Glomerular endothelial cell (primary cell): ENCODE results near the gene FMNL1. TPM values are rescaled to one million over a fixed set of nuclear protein-coding genes. Genes with fewer than 3 reads are reported as not detected.
"Not testable (repeated sequence)": the region's sequence is repeated elsewhere in the genome, so short reads cannot be mapped to it uniquely, and the experiment has no call there.

Experiments used
- DNase-seq: peaks from one replicate; pipeline ENCODE4 v3.0.0-alpha.2; 2011; ENCODE audit warnings: low read depth, low spot score; ENCODE audit errors: extremely low read depth
- total RNA-seq: library from RNA; depleted of rRNA; stranded (reverse); fragments of >200 nt; gene quantifications from 2 replicates; pipeline ENCODE4 v1.2.3, GENCODE V29; 2015

The FMNL1 gene
- total RNA-seq, 1 donor from 2014 or later: 3.4 TPM

- no peak for DNase-seq
Observed at GRCh38 chr17:45234641-45235415, 13.1 kb downstream of the FMNL1 start.

DNA sequence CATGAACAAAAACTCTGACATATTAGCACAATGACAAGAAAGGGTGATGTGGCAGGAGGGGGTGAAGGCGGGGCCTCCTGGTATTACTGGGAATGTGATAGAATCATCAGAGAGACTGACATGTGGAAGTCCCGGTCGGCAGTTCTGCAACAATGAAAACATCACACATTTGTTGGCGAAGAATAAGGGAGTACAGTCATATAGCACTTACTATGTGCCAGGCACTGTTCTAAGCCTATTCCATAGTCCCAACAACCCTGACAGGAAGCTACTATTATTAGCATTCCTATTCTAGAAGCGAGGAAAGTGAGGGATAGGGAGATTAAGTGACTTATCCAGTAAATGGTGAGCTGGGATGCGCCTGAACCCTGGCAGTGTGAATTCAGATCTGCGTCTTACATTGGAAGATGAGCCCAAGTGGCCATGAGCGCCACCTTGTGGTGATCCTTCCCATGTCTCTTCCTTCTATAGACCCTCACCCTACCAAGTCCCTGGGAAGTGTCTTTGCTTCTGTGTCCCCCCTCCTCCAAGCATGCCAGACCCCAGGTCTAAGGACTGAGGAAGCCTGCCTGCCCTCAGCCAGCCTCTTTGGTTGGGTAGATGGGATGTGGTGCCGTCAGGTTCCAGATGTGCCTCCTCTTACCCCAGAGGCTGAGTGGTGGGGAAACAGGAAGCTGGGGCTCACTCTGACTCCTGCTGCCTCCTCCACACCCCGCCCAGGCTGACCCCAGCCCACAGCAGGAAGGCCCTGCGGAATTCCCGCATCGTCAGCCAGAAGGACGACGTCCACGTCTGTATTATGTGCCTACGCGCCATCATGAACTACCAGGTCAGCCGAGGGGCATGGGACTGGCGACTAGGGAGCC, 14.0 kb downstream of the FMNL1 start:
- peak; percentile 50 for DNase-seq

GRCh38 chr17:45236282-45236606, 14.6 kb downstream of the FMNL1 start:
- no peak for DNase-seq

- no peak for DNase-seq
Observed at GRCh38 chr17:45237686-45238085, 16.0 kb downstream of the FMNL1 start.

- DNase-seq: no peak
Observed at GRCh38 chr17:45238155-45238774, 16.6 kb downstream of the FMNL1 start.

- no peak for DNase-seq
Observed at GRCh38 chr17:45240905-45241327, 19.2 kb downstream of the FMNL1 start.

DNA sequence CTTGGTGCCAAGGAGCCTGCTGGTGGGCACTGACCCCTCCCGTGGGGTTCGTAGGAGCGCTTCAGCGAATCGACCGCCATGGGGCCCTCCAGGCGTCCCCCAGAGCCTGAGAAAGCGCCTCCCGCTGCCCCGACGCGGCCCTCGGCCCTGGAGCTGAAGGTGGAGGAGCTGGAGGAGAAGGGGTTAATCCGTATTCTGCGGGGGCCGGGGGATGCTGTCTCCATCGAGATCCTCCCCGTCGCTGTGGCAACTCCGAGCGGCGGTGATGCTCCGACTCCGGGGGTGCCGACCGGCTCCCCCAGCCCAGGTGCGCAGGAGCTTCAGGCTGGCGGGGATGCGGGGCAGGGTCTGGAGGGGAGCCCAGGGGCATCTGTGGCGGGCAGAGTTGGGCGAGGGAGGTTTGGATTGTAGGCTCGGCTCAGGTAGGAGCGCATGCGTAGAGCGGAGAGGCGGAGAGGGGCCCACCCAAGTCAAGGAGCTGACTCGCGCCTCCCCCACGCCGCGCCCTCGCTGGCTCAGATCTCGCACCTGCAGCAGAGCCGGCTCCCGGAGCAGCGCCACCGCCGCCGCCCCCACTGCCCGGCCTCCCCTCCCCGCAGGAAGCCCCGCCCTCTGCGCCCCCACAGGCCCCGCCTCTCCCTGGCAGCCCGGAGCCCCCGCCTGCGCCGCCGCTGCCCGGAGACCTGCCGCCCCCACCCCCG, 19.8 kb downstream of the FMNL1 start:
- DNase-seq: no peak

DNA sequence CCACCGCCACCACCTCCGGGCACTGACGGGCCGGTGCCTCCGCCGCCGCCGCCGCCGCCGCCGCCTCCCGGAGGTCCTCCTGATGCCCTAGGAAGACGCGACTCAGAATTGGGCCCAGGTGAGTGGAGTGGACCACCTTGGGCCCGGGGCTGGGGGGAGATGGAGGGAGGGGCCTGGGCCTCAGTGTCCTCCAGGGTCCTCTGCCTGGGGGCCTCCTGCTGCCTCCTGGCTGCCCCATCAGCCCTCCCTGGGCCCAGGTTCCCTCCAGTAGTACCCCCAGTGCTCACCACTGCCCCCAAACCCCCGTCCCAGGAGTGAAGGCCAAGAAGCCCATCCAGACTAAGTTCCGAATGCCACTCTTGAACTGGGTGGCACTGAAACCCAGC, 20.3 kb downstream of the FMNL1 start:
- DNase-seq: no peak

DNA sequence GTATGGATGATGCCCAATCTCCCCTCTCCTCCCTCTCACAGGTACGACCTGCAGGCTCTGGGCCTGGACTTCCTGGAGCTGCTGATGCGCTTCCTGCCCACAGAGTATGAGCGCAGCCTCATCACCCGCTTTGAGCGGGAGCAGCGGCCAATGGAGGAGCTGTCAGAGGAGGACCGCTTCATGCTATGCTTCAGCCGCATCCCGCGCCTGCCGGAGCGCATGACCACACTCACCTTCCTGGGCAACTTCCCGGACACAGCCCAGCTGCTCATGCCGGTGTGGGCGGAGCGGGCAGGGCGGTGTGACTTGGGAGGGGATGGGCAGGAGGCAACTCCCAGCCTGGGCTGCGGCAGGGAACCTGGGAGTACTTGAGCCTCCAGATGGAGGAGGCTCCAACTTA, 22.1 kb downstream of the FMNL1 start:
- DNase-seq: no peak

- no peak for DNase-seq
Observed at GRCh38 chr17:45244725-45245656, 23.3 kb downstream of the FMNL1 start.

GRCh38 chr17:45246338-45246737, 24.7 kb downstream of the FMNL1 start:
- no peak for DNase-seq

GRCh38 chr17:45246861-45247428, 25.3 kb downstream of the FMNL1 start:
- no peak for DNase-seq

DNA sequence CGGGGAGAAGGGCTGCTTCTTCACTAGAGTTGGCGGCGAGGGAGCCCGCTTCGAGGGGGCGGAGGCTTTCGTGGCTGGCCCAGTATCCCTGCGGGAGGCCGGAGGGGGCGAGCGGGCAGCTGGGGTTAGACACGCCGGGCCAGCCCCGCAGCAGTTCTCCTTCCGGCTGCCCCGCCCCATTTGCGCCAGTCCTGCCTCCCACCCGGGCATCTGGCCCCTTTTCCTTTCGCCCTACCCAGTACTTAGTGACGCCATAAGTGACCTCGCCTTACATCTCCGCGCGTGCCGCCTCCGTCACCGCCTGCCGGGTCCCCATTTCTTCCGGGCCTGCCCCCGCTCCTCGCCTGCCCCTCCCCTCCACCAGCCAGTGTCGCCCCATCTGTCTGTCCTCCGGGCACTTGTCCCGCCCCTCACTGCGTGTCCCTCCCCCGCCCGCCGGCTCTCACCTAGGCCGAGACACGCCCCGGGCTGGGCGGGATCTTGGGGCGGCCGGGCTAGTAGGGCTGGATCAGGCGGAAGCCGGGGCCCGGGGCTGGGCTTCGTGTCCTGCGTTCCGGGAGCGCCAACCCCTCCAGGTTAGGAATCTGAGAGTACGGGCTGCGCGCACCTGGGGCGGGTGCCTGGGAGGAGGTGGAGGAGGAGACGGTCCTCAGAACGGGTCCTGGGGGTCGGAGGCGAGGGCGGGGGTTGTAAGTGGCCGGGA, 25.9 kb downstream of the FMNL1 start:
- no peak for DNase-seq

DNA sequence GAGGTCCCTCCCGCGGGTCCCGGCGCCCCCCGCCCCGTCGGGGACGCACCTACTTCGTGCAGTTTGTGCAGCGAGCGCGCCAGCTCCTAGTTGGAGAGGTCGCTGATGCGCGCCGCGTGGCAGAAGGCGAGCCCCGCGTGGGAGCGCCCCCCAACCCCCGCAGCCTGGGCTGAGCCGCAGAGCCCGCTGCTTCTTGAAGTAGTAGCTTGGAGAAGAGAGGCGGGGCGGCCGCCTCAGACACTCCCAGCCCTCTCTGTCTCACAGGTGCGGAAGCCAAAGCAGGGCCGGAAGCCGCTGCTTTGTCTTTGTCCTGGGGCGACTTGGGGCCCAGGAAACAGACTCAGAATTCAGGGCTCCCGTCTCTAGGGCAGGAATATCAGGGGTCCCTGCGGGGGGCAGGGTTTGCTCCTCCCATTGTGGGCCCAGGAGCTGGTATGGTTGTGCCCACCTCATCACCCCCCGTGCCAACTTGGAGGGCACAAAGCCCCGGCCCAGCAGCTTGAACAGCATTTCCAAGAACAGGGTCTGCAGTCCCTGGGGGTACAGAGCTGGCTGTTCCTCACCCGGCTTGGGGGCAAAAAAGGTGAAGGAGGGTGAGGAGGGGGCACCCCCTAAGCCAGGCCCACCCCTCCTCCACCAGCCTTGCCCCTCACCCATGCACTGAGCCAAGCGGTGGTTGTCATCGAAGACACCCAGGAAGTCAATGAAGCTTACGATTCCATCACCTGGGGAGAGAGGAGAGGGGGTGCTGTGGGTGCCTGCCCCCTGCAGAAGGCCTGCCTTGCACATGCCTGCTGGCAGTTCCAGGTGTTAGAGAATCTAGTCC, 26.7 kb downstream of the FMNL1 start:
- DNase-seq: no peak

DNA sequence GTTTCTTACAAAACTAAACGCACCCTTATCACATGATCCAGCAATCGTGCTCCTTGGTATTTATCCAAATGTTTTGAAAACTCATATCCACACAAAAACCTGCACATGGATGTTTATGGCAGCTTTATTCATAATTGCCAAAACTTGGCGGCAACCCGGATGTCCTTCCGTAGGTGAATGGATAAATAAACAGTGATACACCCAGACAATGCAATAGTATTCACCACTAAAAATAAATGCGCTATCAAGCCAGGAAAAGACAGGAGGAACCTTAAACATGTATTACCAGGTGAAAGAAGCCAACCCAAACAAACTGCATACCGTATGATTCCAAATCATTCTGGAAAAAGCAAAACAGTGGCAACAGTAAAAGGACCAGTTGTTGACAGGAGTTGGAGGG, 30.2 kb downstream of the FMNL1 start:
- no peak for DNase-seq

GRCh38 chr17:45253237-45253636, 31.6 kb downstream of the FMNL1 start:
- not testable (repeated sequence) for DNase-seq

DNA sequence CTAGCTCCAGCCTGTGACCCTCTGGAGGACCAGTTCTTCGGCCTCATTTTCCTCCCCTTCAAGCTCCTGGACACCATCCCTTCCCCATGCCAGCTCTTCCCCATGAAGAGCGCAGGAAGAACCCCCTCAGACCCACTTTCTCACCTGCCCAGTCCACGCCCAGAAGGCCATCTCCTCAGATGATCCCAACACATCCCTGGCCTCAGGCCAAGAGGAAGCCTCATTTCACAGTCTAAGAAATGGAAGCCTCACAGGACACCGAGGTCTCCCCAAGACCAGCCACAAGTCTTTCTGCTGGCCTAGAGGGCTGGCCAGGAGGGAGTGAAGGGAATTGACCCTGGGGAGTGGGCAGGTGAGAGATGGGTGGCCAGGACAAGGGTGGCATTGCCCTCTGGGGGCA, 32.2 kb downstream of the FMNL1 start:
- no peak for DNase-seq

DNA sequence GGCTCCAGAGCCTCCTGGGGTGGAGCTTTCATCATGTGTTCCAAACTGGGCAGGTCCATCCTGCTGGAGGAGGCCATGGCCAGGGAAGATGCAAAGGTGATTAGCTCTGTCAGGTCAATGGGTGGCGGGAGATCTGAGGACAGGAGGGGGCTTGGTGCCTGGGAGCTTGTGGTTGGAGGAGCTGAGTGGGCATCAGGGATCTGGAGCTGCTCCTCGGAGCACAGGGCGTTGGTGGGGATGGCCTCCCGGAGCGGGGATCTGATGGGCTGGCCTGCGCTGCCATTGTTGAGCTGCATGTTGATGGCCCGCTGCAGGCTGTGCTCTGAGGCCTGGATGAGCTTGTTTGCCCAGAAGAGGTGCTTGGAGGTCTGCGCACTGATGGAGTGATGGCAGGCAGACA, 33.7 kb downstream of the FMNL1 start:
- DNase-seq: no peak
